PFSK-1 (cell line): ENCODE measurements around the gene BEND6.

ENCODE experiments used
- FOXP2 ChIP-seq: optimal IDR thresholded peaks from 2 replicates; pipeline ENCODE3; 2011; ENCODE audit warnings: borderline replicate concordance, control low read depth, inconsistent platforms; ENCODE audit not compliant: insufficient read depth; ENCODE audit errors: extremely low read length, extremely low read depth
- POLR2AphosphoS5 ChIP-seq: IDR thresholded peaks from 2 replicates; pipeline ENCODE4 v1.6.1; 2012; ENCODE audit warnings: low read depth, mild to moderate bottlenecking, control low read depth, low read length, moderate library complexity
- SIN3A ChIP-seq: IDR thresholded peaks from 2 replicates; pipeline ENCODE4 v1.6.1; 2012; ENCODE audit warnings: mild to moderate bottlenecking, low read length, moderate library complexity, borderline replicate concordance; ENCODE audit not compliant: insufficient read depth
- TAF1 ChIP-seq: IDR thresholded peaks from 2 replicates; pipeline ENCODE4 v1.6.1; 2012; ENCODE audit warnings: low read length, control low read depth, borderline replicate concordance; ENCODE audit not compliant: insufficient read depth
- TF ChIP-seq, protein P1 (sequence below), 2 experiments: IDR thresholded peaks; 2 replicates each; pipeline versions ENCODE4 v1.6.1 to v1.8.0; 2011 to 2012; ENCODE audit warnings: low read depth in 2 of 2, low read length in 2 of 2, control low read depth in 1 of 2, inconsistent platforms in 1 of 2, mild to moderate bottlenecking in 1 of 2, moderate library complexity in 1 of 2; ENCODE audit not compliant: insufficient read depth in 1 of 2

DNA sequence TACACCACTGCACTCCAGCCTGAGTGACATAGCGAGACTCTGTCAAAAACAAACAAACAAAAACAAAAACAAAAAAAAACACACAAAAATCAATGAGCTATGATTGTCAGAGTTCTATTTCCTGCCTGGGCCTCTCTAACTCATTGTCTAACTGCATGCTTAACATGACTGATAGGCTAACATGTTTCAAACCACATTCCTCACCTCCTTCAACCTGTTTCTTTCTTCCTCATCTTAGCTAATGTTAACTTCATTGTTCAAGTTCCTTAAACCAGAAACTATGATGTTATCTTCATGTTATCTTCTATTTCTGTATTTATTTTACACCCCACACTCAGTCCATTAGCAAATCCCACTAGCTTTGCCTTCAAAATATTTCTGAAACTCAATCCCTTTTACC is 41.5 kb downstream of the BEND6 start:
- TF ChIP-seq TAF1 (no peak), POLR2AphosphoS5 (no peak), SIN3A (no peak), FOXP2 (no peak)
- TF ChIP-seq, protein P1, sequence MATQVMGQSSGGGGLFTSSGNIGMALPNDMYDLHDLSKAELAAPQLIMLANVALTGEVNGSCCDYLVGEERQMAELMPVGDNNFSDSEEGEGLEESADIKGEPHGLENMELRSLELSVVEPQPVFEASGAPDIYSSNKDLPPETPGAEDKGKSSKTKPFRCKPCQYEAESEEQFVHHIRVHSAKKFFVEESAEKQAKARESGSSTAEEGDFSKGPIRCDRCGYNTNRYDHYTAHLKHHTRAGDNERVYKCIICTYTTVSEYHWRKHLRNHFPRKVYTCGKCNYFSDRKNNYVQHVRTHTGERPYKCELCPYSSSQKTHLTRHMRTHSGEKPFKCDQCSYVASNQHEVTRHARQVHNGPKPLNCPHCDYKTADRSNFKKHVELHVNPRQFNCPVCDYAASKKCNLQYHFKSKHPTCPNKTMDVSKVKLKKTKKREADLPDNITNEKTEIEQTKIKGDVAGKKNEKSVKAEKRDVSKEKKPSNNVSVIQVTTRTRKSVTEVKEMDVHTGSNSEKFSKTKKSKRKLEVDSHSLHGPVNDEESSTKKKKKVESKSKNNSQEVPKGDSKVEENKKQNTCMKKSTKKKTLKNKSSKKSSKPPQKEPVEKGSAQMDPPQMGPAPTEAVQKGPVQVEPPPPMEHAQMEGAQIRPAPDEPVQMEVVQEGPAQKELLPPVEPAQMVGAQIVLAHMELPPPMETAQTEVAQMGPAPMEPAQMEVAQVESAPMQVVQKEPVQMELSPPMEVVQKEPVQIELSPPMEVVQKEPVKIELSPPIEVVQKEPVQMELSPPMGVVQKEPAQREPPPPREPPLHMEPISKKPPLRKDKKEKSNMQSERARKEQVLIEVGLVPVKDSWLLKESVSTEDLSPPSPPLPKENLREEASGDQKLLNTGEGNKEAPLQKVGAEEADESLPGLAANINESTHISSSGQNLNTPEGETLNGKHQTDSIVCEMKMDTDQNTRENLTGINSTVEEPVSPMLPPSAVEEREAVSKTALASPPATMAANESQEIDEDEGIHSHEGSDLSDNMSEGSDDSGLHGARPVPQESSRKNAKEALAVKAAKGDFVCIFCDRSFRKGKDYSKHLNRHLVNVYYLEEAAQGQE (IDR thresholded peaks at IDR 0.05; ENCODE audit: insufficient read depth in 1 of 2, low read depth in 2 of 2, low read length in 2 of 2), result no peak
